ENCODE measurements around the gene LAX1. TPM values are rescaled to one million over a fixed set of nuclear protein-coding genes. Genes with fewer than 3 reads are reported as not detected.
"Not testable (repeated sequence)": the region's sequence is repeated elsewhere in the genome, so short reads cannot be mapped to it uniquely, and the experiment has no call there.

The LAX1 gene, protein sequence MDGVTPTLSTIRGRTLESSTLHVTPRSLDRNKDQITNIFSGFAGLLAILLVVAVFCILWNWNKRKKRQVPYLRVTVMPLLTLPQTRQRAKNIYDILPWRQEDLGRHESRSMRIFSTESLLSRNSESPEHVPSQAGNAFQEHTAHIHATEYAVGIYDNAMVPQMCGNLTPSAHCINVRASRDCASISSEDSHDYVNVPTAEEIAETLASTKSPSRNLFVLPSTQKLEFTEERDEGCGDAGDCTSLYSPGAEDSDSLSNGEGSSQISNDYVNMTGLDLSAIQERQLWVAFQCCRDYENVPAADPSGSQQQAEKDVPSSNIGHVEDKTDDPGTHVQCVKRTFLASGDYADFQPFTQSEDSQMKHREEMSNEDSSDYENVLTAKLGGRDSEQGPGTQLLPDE
- not detected in 2 replicates for total RNA-seq (2014; rRNA removed; shearing (Covaris generic))

DNA sequence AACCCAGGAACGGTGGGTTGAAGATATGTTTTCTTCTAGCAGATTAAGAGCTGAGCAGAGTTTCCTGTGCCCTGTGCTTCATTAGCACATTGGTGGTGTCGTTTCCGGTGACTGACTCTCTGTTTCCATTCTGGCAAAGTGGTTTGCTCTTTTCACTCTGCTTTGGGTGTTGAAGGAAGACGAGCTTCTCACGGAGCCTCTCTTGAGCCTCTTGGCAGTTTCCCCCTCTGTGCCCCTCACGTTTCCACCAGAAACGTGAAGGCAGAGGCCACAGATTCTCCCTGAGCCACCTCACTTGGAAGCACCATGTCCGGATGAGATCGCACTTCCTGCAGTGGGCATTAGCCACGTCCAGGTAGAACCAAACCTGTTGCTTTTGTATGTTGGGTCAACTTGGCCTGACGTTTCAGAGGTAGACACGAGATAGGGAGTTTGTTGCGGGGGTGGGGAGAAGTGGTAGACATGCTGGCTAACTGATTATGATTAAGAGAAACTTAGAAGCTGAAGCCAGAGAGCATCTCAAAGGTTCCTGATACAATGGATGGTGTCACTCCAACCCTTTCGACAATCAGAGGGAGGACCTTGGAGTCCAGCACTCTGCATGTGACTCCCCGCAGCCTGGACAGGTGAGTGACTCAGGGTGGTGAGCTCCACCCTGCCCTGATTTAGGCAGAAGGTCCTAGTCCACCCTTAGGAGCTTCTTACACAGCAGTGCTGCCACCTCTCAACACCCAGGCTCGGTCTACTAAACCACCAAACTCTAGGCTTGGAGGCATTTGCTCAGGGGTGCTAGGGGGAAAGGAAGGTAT, at the start of gene LAX1:
Gene LAX1, plus strand, starts transcription at position 155 of the 809 bp plus-strand sequence. Its CDS starts 383 bp downstream, at position 538.
- no peak for DNase-seq (ENCODE audit: low spot score)

DNA sequence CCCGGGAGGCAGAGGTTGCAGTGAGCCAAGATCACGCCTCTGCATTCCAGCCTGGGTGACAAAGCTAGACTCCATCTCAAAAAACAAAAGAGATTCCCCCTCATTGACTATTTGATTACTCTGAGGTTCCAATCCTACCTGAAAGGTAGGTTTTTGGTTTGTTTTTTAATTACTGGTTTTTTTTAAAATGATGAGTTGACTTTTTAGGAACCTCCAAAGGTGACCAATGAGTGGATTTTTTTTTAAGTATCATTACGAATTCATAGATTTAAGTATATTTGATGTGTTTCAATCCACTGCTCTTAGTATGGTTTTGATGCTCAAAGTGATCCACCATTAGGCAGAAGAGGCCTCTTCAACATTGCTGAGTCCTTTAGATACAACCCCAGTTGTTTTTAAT, 47.9 kb upstream of the LAX1 start:
- DNase-seq (ENCODE audit: low spot score), result no peak

GRCh38 chr1:203720242-203720641, 44.7 kb upstream of the LAX1 start:
- no peak for DNase-seq (ENCODE audit: low spot score)

GRCh38 chr1:203722909-203723308, 42.1 kb upstream of the LAX1 start:
- no peak for DNase-seq (ENCODE audit: low spot score)

- DNase-seq (ENCODE audit: low spot score), result no peak
Observed at GRCh38 chr1:203726417-203726867, 38.5 kb upstream of the LAX1 start.

- DNase-seq (ENCODE audit: low spot score), result no peak
Observed at GRCh38 chr1:203733009-203733863, 31.7 kb upstream of the LAX1 start.

- no peak for DNase-seq (ENCODE audit: low spot score)
Observed at GRCh38 chr1:203742436-203742835, 22.5 kb upstream of the LAX1 start.

- no peak for DNase-seq (ENCODE audit: low spot score)
Observed at GRCh38 chr1:203743091-203743571, 21.9 kb upstream of the LAX1 start.

GRCh38 chr1:203744075-203744972, 20.7 kb upstream of the LAX1 start:
- DNase-seq (ENCODE audit: low spot score), result no peak

DNA sequence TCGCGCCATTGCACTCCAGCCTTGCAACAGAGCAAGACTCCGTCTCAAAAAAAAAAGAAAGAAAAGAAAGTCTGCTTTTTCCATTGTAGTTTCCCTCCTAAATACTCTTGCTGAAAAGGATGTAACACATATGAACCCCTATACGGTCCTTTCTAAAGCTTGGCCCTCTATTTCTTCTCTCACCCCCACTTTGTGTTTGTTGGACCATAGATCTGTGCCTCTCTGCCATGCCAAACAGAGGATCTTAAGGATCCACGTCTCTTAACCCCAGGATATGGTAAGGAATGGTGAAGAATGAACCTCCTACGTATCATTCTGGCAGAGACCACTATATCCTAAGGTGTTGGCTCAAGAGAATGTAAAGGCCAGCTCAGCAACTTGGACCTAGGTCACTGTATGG, 18.7 kb upstream of the LAX1 start:
- DNase-seq (ENCODE audit: low spot score), result no peak

- no peak for DNase-seq (ENCODE audit: low spot score)
Observed at GRCh38 chr1:203751051-203751450, 13.9 kb upstream of the LAX1 start.

DNA sequence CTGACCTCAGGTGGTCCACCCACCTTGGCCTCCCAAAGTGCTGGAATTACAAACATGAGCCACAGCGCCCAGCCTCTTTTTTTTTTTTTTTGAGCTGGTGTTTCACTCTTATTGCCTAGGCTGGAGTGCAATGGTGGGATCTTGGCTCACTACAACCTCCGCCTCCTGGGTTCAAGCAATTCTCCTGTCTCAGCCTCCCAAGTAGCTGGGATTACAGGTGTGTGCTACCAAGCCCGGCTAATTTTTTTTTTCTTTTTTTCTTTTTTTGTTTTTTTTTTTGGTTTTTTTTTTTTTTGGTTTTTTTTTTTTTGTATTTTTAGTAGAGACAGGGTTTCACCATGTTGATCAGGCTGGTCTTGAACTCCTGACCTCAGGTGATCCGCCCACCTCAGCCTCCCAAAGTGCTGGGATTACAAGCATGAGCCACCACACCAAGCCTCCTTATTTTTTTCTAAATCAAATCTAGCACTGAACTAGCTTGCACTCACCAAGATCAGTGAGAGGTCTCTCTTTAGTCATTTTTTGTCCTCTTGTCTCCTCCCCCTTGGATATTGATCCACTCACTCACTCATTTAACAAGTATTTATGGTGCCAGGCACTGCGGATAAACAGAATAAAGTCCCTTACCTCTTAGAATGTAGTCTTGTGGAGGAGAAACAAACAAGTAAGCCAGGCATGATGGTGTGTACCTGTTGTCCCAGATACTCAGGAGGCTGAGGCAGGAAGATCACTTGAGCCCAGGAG, 13.2 kb upstream of the LAX1 start:
- DNase-seq (ENCODE audit: low spot score), result not testable (repeated sequence)

- no peak for DNase-seq (ENCODE audit: low spot score)
Observed at GRCh38 chr1:203754455-203754864, 10.5 kb upstream of the LAX1 start.

DNA sequence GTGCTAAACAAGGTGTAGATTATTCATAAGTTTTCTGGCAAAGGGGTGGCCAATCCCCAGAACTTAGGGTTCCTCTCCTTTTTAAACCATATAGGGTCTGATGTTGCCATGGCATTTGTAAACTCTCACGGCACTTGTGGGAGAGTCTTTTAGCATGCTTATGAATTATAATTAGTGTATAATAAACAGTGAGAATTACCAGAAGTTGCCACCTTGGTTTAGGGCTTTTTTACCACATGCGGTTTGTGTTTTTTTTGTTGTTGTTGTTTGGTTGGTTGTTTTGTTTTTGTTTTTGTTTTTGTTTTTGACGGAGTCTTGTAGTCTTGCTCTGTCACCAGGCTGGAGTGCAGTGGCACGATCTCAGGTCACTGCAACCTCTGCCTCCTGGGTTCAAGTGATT, 8.9 kb upstream of the LAX1 start:
- no peak for DNase-seq (ENCODE audit: low spot score)

DNA sequence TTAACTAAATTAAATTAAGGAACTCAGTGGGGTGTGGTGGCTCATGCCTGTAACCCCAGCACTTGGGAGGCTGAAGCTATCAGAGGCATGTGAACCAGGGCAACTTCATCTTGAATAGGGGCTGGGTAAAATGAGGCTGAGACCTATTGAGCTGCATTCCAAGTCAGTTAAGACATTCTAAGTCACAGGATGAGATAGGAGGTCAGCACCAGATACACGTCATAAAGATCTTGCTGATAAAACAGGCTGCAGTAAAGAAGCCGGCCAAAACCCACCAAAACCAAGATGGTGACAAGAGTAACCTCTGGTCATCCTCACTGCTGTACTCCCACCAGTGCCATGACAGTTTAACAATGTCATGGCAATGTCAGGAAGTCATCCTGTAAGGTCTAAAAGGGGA, 6.2 kb upstream of the LAX1 start:
- not testable (repeated sequence) for DNase-seq (ENCODE audit: low spot score)

- DNase-seq (ENCODE audit: low spot score), result no peak
Observed at GRCh38 chr1:203760506-203760905, 4.5 kb upstream of the LAX1 start.

- not testable (repeated sequence) for DNase-seq (ENCODE audit: low spot score)
Observed at GRCh38 chr1:203761958-203762357, 3.0 kb upstream of the LAX1 start.

- no peak for DNase-seq (ENCODE audit: low spot score)
Observed at GRCh38 chr1:203763505-203763904, 1.5 kb upstream of the LAX1 start.

GRCh38 chr1:203764105-203765028, 616 bp upstream of the LAX1 start:
- DNase-seq (ENCODE audit: low spot score), result no peak

All from HT-29 (cell line).